OCI-LY1 (cell line): ENCODE measurements around the gene GPR176.

Experiments
- H2AFZ ChIP-seq: fragments of 200-600 bp; sonication (generic), shearing (Covaris generic); 2 replicates; pipeline ENCODE4 v1.6.0; 2014; ENCODE audit warnings: antibody characterized with exemption, mild to moderate bottlenecking, low read length
- H3F3A ChIP-seq: fragments of 200-600 bp; sonication (generic), shearing (Covaris generic); 2 replicates; pipeline ENCODE4 v1.6.0; 2014; ENCODE audit warnings: mild to moderate bottlenecking, antibody characterized with exemption, low read length, moderate library complexity; ENCODE audit not compliant: insufficient read depth
- H3K27ac ChIP-seq: fragments of 200-600 bp; sonication (generic); 2 replicates; pipeline ENCODE4 v1.5.1; 2014; ENCODE audit warnings: low read length, mixed run types, mild to moderate bottlenecking, low read depth; ENCODE audit not compliant: poor library complexity, severe bottlenecking
- H3K27me3 ChIP-seq: fragments of 200-600 bp; sonication (generic); 2 replicates; pipeline ENCODE4 v1.6.0; 2014; ENCODE audit warnings: antibody characterized with exemption, mild to moderate bottlenecking, low read length, moderate library complexity; ENCODE audit not compliant: insufficient read depth
- H3K36me3 ChIP-seq: fragments of 200-600 bp; sonication (generic); 2 replicates; pipeline ENCODE4 v1.6.1; 2014; ENCODE audit warnings: mild to moderate bottlenecking, antibody characterized with exemption, low read length, moderate library complexity, mixed read lengths; ENCODE audit not compliant: insufficient read depth
- H3K4me1 ChIP-seq: fragments of 200-600 bp; sonication (generic); 2 replicates; pipeline ENCODE4 v1.5.1; 2014; ENCODE audit warnings: mild to moderate bottlenecking, low read length, moderate library complexity; ENCODE audit not compliant: insufficient read depth, severe bottlenecking
- H3K4me2 ChIP-seq: fragments of 200-600 bp; sonication (generic), shearing (Covaris generic); 2 replicates; pipeline ENCODE4 v1.6.1; 2014; ENCODE audit warnings: low read length
- H3K4me3 ChIP-seq: fragments of 200-600 bp; sonication (generic); 2 replicates; pipeline ENCODE4 v1.5.1; 2014; ENCODE audit warnings: low read length, low read depth, mild to moderate bottlenecking, mixed read lengths; ENCODE audit not compliant: poor library complexity, severe bottlenecking
- H3K79me2 ChIP-seq: fragments of 200-600 bp; shearing (Covaris generic); 2 replicates; pipeline ENCODE4 v1.6.1; 2016; ENCODE audit warnings: mixed run types, low read length, mixed read lengths; ENCODE audit not compliant: insufficient read depth
- H3K9ac ChIP-seq: fragments of 200-600 bp; sonication (generic), shearing (Covaris generic); 2 replicates; pipeline ENCODE4 v1.6.1; 2014; ENCODE audit warnings: mild to moderate bottlenecking, low read length, mixed read lengths
- H3K9me2 ChIP-seq: fragments of 200-600 bp; sonication (generic), shearing (Covaris generic); 2 replicates; pipeline ENCODE4 v1.6.1; 2014; ENCODE audit warnings: low read depth, mild to moderate bottlenecking, low read length, mixed read lengths
- H3K9me3 ChIP-seq: fragments of 200-600 bp; shearing (Covaris generic); 2 replicates; pipeline ENCODE4 v1.6.1; 2014; ENCODE audit warnings: low read length, mixed read lengths
- H4K20me1 ChIP-seq: fragments of 200-600 bp; sonication (generic), shearing (Covaris generic); 2 replicates; pipeline ENCODE4 v1.6.0; 2016; ENCODE audit warnings: mild to moderate bottlenecking, low read length; ENCODE audit not compliant: insufficient read depth
- CTCF ChIP-seq: fragments of 200-600 bp; sonication (generic), shearing (Covaris generic); IDR thresholded peaks from 2 replicates; pipeline ENCODE4 v1.5.1; 2017; ENCODE audit warnings: mild to moderate bottlenecking, antibody characterized with exemption, low read length, moderate library complexity, mixed read lengths
- EZH2 ChIP-seq: fragments of 200-600 bp; sonication (generic), shearing (Covaris generic); IDR thresholded peaks from 2 replicates; pipeline ENCODE4 v1.8.0; 2017; ENCODE audit warnings: borderline replicate concordance, mixed run types, mild to moderate bottlenecking, antibody characterized with exemption, low read length, moderate library complexity, mixed read lengths

The GPR176 gene

GRCh38 chr15:39796601-39797000 is 123.5 kb downstream of the GPR176 start:
- Histone ChIP-seq H4K20me1 (no peaks in the 10 kb centered on the region), H3K79me2 (no peaks in the 10 kb centered on the region), H3K9me2 (no peaks in the 10 kb centered on the region), H3K9me3 (no peaks in the 10 kb centered on the region), H2AFZ (no peak overlapping the region), H3F3A (no peaks in the 10 kb centered on the region), H3K36me3 (no peaks in the 10 kb centered on the region), H3K27me3 (no peaks in the 10 kb centered on the region; the same call in 1 of the 2 replicates), H3K9ac (no peak overlapping the region), H3K27ac (no peak overlapping the region), H3K4me3 (no peak overlapping the region), H3K4me2 (no peak overlapping the region), H3K4me1 (peaks cover 5% of the 10 kb centered on the region)
- TF ChIP-seq EZH2 (no peak), CTCF (no peak)

DNA sequence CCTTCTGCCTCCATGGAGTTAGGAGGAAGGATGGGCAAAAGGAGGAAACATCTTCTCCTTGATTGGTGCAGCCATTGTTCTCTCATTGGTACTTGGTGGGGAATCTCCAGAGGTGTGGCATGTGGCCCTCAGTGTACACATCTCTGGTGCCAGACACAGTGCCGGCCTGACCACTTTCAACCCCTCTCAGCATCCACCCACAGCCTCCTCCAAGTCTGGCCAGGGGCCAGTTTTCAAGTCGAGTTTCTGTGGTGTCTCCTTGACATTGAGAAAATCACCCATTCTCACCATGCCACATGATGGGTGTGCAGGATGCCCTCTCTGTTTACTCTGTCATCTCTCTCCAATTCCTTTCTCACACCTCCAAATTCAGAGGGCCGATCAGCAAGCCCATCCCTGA is 124.6 kb downstream of the GPR176 start:
- no peak for TF ChIP-seq CTCF
- no peak overlapping the region for H3K9ac ChIP-seq
- H3K27me3 ChIP-seq: no peaks in the 10 kb centered on the region; the same call in 1 of the 2 replicates

GRCh38 chr15:39794954-39795353 is 125.1 kb downstream of the GPR176 start:
- TF ChIP-seq CTCF: no peak
- no peak overlapping the region for H3K4me2 ChIP-seq
- no peaks in the 10 kb centered on the region for H4K20me1 ChIP-seq
- no peaks in the 10 kb centered on the region for H3K36me3 ChIP-seq
- H3K79me2 ChIP-seq: no peaks in the 10 kb centered on the region
- H3K4me1 ChIP-seq: peaks cover 5% of the 10 kb centered on the region
- no peak overlapping the region for H3K27ac ChIP-seq
- no peak overlapping the region for H3K4me3 ChIP-seq
- H3K9me3 ChIP-seq: no peaks in the 10 kb centered on the region
- no peak overlapping the region for H2AFZ ChIP-seq
- H3K9me2 ChIP-seq: no peaks in the 10 kb centered on the region
- H3K27me3 ChIP-seq: no peaks in the 10 kb centered on the region; the same call in 1 of the 2 replicates
- H3F3A ChIP-seq: no peaks in the 10 kb centered on the region
- no peak overlapping the region for H3K9ac ChIP-seq

More for the DNA sequence above, 124.6 kb downstream of the GPR176 start:
- H3K9me3 ChIP-seq: no peaks in the 10 kb centered on the region
- H3F3A ChIP-seq: no peaks in the 10 kb centered on the region
- H3K36me3 ChIP-seq: no peaks in the 10 kb centered on the region
- no peaks in the 10 kb centered on the region for H3K79me2 ChIP-seq
- H2AFZ ChIP-seq: no peak overlapping the region
- peaks cover 5% of the 10 kb centered on the region for H3K4me1 ChIP-seq
- no peak overlapping the region for H3K4me3 ChIP-seq
- no peaks in the 10 kb centered on the region for H3K9me2 ChIP-seq
- H4K20me1 ChIP-seq: no peaks in the 10 kb centered on the region
- H3K4me2 ChIP-seq: no peak overlapping the region
- no peak overlapping the region for H3K27ac ChIP-seq
